Measurements from ENCODE around the gene DUSP18.

DNA sequence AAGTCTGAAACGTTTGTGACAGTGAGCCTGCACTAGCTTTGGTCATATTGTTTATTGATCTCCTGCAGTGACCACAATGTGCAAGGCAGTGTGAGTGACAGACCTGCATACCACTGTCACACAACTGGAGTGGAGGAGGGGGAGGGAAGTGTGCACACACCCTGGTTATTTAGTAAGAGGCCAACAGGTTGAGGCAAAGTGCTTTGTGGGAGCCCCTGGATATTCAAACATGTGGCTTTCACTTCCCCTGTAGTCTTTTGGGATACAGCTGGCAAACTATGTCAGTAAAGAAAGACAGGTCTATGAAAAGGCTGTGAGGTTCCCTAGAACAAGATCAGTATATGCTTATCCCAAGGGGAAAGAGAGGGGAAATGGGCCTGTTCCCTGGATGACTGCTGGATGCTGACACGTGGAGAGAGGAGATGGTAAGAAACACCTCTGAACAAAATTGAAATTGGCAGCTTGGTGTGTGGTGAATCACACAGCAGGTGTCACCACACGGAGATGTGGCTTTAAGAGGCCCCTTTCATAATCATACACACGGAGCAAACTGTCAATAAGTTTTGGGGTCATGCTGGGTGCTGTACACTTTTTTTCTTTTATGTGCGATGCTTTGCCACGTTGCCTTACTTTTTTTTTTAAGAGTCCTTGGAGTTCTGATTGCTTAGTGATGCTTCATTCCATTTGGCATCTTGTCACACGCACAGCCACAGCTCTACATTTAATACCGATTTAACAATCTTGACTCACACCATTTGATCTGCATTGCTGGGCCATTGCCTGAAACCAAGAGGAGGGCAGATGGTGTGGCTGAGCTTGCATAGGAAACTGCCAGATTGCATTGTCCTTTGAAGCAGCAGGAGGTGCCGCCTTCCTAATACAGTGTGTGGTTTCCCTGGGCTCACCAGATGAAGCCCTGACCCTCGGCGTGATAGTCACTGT is 38.3 kb upstream of the DUSP18 start:
- TF ChIP-seq, protein P1, sequence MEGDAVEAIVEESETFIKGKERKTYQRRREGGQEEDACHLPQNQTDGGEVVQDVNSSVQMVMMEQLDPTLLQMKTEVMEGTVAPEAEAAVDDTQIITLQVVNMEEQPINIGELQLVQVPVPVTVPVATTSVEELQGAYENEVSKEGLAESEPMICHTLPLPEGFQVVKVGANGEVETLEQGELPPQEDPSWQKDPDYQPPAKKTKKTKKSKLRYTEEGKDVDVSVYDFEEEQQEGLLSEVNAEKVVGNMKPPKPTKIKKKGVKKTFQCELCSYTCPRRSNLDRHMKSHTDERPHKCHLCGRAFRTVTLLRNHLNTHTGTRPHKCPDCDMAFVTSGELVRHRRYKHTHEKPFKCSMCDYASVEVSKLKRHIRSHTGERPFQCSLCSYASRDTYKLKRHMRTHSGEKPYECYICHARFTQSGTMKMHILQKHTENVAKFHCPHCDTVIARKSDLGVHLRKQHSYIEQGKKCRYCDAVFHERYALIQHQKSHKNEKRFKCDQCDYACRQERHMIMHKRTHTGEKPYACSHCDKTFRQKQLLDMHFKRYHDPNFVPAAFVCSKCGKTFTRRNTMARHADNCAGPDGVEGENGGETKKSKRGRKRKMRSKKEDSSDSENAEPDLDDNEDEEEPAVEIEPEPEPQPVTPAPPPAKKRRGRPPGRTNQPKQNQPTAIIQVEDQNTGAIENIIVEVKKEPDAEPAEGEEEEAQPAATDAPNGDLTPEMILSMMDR (IDR thresholded peaks at IDR 0.05; ENCODE audit: low read depth, low read length): no peak
- TF ChIP-seq POLR2A (IDR thresholded peaks at IDR 0.05; ENCODE audit: extremely low read depth, insufficient read length): no peak
- TF ChIP-seq MYC (IDR thresholded peaks at IDR 0.05; ENCODE audit: low read depth, low read length): no peak
- TF ChIP-seq, protein P2, sequence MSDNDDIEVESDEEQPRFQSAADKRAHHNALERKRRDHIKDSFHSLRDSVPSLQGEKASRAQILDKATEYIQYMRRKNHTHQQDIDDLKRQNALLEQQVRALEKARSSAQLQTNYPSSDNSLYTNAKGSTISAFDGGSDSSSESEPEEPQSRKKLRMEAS (IDR thresholded peaks at IDR 0.05; ENCODE audit: low read depth, low read length): no peak
